ENCODE results near the gene SLC22A15.
"Not testable (repeated sequence)": the region's sequence is repeated elsewhere in the genome, so short reads cannot be mapped to it uniquely, and the experiment has no call there.

The SLC22A15 gene

GRCh38 chr1:116033322-116033721 is 57.0 kb downstream of the SLC22A15 start:
- DNase-seq (ENCODE audit: low spot score): no peak

DNA sequence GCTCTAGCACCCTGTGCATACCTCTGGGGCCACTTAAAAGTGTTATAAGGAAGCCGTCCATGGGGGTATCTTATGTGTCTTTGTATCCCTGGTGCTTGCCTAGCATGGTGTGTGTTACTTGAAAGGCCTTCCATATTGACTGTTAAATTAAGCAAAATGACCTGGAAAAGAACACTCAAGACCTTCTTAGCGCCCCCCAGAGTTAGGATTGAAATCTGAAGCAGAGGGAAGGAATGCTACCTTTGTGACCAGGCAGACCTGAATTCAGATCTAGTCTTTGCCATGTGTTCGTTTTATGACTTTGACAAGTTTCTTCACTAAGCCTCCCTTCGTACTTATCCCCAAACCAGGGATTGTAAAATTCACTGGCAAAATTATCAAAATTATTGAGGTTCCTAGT is 59.9 kb downstream of the SLC22A15 start:
- no peak for DNase-seq (ENCODE audit: low spot score)

DNA sequence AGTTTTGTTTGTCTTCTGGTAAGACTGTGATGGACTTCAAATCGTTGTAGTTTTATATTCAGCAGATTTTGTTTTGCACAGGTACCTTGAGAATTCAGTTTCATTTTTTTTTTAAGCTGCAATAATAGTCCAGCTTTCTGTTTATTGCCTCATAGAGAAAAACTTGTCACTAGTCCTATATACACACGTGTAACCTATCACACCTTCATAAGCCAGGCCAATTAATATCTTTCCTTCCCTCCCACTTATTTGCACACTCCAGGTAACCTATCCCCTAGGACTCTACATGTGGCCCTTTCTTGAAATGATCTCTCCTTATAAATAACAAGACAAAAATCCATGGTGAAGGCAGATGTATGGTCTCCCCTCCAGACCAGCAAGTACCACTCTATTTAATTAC is 62.4 kb downstream of the SLC22A15 start:
- DNase-seq (ENCODE audit: low spot score): no peak

DNA sequence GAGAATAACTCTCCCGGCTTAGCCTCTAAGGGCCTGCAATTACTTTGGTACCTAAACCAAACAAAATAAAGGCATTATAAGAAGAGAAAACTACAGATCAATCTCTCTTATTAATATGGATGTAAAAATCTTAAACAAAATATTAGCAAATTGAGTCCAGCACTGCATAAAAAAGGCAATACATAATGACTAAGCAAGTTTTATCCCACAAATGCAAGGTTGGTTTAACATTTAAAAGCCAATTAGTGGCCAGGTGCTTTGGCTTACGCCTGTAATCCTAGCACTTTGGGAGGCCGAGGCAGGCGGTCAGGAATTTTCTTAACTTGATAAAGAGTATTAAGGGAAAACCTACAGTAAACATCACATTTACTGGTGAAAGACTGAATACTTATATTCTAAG is 67.8 kb downstream of the SLC22A15 start:
- no peak for DNase-seq (ENCODE audit: low spot score)

DNA sequence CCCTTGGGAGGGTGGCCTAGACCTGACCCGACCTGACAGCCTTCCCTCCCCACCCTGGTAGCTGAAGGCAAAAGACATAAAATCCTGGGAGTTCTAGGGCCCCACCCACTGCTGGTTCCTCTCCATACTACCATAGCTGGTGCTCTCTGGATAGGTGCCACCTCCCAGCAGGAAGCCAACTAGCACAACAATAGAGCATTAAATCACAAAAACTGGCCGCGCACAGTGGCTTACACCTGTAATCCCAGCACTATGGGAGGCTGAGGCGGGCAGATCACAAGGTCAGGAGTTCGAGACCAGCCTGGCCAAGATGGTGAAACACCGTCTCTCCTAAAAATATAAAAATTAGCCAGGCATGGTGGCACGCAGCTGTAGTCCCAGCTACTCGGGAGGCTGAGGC is 70.6 kb downstream of the SLC22A15 start:
- DNase-seq (ENCODE audit: low spot score): not testable (repeated sequence)

DNA sequence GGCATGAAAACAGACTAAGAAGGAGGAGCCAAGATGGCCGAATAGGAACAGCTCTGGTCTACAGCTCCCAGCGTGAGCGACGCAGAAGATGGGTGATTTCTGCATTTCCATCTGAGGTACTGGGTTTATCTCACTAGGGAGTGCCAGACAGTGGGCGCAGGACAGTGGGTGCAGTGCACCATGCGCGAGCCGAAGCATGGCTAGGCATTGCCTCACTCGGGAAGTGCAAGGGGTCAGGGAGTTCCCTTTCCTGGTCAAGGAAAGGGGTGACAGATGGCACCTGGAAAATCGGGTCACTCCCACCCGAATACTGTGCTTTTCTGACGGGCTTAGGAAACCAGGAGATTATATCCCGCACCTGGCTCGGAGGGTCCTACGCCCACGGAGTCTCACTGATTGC is 75.6 kb downstream of the SLC22A15 start:
- DNase-seq (ENCODE audit: low spot score): not testable (repeated sequence)

- DNase-seq (ENCODE audit: low spot score): no peak
Observed at GRCh38 chr1:116062201-116062600, 85.9 kb downstream of the SLC22A15 start.

DNA sequence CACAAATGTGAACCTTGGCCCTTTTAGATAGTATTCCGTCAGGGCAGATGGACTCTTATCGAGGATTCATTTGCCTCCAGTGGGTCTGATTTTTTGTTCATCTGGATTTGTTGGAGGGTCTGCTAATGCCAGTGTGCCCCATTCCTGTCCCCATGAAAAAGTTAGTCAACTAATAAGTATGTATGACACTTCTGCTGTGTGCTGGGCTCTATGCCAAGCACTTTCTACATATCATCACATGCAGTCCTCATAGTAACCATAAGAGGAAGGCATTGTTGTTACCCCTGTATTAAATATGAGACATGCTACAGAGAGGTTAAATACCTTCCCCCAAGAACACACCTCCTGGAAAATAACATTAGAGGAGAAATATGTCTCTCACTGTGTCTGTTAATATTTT is 88.3 kb downstream of the SLC22A15 start:
- DNase-seq (ENCODE audit: low spot score): no peak

DNA sequence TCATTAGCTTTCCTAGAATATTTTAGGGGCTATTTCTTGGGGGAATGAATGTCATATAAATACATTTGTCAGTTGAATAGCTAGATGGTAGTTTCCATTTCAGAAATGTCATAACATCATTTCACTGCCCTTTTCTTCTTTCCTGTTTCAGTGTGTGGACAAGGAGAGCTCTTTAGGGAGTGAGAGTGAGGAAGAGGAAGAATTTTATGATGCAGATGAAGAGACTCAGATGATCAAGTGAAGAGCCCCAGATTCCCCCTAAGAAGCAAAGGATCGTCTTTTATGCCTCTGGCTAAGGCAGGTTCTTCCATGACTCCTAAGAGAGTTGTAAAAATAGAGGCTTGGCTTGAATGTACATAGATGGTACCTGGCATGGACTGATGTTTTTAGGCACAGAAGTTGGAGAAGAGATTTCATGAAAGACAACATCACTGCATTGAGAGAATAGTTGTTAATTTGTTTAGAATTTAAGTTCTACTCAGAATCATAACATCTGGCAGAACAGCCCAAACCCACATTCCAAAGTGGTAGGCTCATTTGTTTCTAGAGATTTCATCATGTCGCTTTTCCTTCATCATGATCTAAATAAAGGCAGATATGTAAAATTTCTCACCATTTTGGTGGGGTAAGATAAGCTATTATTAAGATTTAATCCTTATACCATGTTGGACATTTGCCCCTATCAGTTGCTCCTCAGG is 90.7 kb downstream of the SLC22A15 start:
- DNase-seq (ENCODE audit: low spot score): no peak

DNA sequence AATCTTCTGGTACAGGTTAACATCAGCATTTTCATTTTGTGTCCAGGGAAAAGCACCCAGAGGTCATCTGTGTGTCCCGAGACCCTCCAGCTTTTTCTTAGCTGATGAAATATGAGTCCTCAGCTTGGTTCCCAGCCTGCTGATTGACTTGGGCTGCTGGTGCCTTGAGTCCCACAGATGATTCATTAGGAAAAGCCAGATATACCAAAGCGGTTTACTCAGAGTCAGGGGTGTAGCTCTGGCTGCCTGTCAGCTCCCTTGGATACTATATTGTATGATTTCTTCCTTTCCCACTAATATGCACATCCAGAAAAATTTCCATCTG is 91.2 kb downstream of the SLC22A15 start:
- no peak for DNase-seq (ENCODE audit: low spot score)

DNA sequence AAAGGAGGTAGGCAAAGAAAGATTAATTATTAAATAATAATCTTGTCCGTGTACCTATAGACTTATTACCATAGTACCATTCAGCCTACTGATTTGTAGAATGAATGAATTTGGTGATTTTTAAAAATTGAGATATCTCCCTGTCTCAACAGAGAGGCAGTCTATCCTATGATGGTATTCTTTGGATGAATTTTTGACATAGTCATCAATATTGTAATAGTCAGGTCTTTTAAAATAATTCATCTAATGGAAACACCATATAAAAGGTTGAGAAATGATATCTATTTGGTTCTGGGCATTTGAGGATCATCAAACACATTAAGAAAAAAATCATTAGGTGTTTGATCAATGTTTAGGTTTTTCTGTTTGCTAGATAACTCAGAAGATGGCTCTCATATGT is 99.3 kb downstream of the SLC22A15 start:
- DNase-seq (ENCODE audit: low spot score): no peak

DNA sequence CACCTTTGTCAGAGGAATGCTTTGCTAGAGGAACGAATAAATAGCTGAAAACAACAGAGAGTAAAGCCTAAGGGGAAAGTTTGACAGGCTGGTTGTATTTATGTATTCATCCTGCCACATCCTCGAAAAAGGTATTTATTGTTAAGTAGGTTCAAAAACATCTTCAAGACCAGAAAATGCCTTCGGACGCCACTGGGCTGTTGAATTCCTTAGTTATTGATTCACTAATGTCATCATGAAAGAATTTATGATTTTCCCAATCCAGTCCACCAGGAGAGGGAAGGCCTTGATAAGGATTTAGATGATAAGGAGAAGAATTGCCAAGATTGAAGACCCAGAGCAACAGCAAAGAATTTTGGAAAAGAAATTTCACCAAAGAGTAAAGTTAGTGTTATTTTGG is 99.7 kb downstream of the SLC22A15 start:
- DNase-seq (ENCODE audit: low spot score): no peak

GRCh38 chr1:116076831-116077230 is 100.5 kb downstream of the SLC22A15 start:
- DNase-seq (ENCODE audit: low spot score): no peak

DNA sequence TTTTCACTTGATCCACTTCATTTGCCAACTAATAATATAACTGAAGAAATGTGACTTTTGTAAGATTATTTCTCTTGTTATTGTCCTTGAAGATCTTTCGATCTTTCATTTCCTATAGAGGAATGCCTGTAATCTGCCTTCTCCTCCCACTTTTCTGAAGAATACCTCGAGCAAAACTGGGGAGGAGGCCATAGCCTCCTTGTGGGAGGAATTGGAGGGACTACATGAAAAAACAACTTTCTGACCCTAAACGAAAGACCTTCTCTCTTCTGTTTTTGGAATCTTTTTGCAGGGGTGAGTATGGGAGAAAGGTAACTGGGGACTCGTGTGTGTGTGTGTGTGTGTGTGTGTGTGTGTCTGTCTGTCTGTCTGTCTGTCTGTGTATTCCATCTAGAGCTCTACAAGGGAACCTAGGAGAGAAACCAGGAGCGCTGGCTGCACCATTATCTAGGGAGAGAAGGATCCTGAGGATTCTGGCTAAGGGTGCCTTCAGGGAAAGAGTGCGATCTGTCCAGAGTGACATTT is 102.4 kb downstream of the SLC22A15 start:
- DNase-seq (ENCODE audit: low spot score): no peak

- DNase-seq (ENCODE audit: low spot score): no peak
Observed at GRCh38 chr1:116087628-116088027, 111.3 kb downstream of the SLC22A15 start.

- no peak for DNase-seq (ENCODE audit: low spot score)
Observed at GRCh38 chr1:116089870-116090269, 113.6 kb downstream of the SLC22A15 start.

DNA sequence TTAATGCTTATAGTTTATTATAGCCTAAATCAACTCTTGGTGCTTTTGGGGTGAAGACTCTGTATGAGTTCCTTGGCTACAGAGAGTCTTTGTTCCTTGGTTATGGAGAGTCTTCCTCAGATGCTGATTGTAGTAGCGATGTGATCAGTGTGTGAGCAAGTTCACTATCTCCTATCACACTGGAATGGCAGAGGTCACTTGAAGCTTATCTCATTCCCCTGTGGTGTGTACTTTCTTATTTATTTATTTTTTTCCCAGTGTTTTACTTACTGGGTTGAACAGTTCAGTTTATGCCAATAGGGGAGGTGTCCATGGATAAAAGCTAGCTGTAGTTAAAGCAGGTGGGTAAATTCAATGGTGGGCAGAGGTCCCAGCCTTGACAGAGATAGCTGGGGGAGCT is 114.8 kb downstream of the SLC22A15 start:
- no peak for DNase-seq (ENCODE audit: low spot score)

DNA sequence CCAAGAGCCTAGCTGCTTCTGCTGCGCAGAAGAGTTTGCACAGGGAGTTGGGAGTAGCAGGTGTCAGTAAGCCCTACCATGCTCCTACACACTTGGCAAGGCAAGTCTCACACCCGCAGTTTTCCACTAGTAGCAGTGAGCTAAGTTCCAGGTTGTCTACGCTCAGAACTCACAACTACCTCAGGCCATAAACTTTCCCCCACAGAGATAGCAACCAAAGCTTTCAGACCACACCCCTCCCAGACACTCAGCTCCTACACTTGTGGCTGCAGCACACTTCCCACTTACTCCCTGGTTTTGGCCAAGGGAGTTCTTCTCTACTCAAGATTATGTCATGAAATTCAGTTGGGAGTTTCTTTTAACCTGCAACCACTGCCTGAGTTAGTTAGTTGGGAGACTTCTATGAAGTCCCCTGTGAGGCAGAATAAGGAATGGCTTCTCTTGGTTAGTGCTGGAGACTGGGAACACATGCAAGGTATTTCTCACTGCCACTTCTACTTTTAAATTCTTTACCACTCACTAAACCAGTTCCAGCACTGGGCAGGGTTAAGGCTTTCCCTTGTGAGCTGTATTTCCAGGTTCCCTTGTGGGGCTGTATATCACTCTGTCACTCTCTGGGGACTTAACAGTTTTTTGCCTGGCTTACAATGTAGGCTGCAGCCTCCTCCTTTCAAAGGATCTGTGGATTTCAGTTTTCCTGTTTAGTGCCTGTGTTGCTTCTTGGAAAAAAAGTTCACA is 116.6 kb downstream of the SLC22A15 start:
- no peak for DNase-seq (ENCODE audit: low spot score)

DNA sequence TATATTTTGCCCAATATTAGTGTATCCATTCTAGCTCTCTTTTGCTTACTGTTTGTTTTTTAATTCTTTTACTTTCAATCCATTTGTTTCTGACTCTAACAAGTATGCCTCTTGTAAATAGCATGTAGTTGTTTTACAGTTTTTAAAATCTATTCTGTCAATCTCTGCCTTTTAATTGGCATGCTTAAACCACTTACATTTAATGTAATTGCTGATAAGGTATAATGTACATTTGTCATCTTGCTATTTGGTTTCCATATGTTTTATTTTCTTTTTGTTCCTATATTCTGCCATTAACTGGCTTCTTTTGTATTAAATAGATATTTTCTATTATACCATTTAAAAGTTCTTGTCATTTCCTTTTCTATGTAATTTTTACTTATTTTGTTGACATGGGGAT is 118.7 kb downstream of the SLC22A15 start:
- DNase-seq (ENCODE audit: low spot score): no peak

DNA sequence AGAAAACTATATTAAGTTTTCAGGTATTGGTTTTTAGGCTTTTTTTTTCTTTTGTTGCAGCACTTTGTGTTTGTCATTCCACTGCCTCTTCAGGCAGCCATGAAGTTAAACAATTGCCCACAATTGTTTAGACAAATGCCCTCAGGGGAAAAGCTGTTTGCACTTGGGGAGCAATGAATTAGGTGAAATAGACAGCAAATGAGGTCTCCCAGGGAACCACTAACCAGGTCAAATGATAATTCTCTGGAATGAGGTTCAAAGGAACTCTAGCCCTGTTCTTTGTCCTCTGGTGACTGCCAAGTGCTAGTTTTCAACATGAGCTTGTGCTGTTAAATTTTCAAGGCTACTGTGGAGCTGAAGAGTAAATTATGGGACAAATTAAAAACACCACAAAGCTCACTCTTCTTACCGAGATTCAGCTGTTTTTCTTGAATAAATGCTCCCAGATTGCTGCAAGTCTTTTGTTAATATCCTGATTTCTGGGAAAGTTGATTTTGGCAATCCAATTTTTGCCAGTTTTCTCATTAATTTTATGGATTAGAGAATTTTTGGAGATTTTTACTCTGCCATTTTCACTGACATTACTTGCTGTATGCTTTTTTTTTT is 119.8 kb downstream of the SLC22A15 start:
- no peak for DNase-seq (ENCODE audit: low spot score)

DNA sequence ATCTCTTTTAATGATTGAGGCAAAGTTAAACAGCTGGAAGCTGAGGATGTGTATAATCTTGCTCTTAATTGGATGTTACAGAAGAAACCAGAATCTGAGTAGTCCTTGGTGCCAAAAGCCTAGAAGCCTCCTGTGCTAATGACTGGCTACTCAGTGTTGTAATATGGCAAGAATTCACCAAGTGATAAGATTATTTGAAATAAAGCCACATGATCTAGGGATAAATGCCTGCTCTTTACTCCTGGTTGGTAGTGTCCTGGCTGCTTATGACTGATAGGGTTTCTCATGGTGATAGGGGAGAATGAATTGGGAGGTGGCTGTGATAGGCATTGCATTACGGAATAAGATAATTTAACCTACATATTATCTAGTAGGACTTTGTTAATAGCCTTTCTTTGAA is 121.3 kb downstream of the SLC22A15 start:
- no peak for DNase-seq (ENCODE audit: low spot score)

- no peak for DNase-seq (ENCODE audit: low spot score)
Observed at GRCh38 chr1:116099379-116099778, 123.1 kb downstream of the SLC22A15 start.

DNA sequence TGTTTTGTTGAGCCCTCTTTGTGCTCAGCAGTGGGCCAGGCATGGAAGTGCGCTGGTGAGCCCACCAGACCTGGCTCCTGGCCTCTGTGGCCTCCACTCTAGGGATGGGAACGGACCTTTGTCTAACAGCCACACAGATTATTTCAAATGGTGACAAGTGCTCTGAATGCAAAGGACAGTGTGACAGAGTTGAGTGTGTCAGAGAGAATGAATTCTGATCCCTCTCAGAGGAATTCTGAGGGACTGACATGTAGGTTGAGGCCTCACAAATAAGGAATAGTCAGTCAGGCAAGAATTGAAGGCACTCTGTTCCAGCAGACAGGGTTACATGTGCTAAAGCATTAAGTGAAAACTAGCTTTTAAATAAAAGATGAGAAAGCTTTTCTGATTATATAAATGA is 123.6 kb downstream of the SLC22A15 start:
- DNase-seq (ENCODE audit: low spot score): no peak
